H1 (cell line): ENCODE data around the gene PTPRD. TPM values are rescaled to one million over a fixed set of nuclear protein-coding genes. Genes with fewer than 3 reads are reported as not detected.

Experiments
- CTCF ChIA-PET: fragments of 300-600 bp; sonication (Branson Sonifier 250); formaldehyde crosslinking; loops from one replicate; lab custom pipeline; 2021; ENCODE audit not compliant: partially characterized antibody; lab: Charles Lee
- POLR2A ChIA-PET: fragments of 300-600 bp; sonication (Branson Sonifier 250); formaldehyde crosslinking; loops from one replicate; lab custom pipeline; 2021; ENCODE audit warnings: inconsistent platforms; ENCODE audit not compliant: partially characterized antibody; lab: Charles Lee
- DNase-seq, 2 experiments: peaks; one replicate each; pipeline versions ENCODE4 v3.0.0 to v3.0.0-alpha.2; 2010 to 2022; ENCODE audit warnings: low spot score in 2 of 2, low read depth in 1 of 2, mixed read lengths in 1 of 2
- FAIRE-seq: peaks from 2 replicates; lab custom pipeline; 2011; peaks lifted over from hg19 to GRCh38; lab: Jason Lieb, UNC
- H2AFZ ChIP-seq: 2 replicates; pipeline ENCODE4 v1.8.1; 2012; ENCODE audit warnings: low read length, inconsistent platforms
- H2AK5ac ChIP-seq: 2 replicates; pipeline ENCODE4 v1.6.1; 2013; ENCODE audit warnings: low read depth, low read length
- H2BK120ac ChIP-seq: replicated peaks from 2 replicates; pipeline ENCODE3; 2013; ENCODE audit warnings: low read depth, low read length, inconsistent platforms
- H2BK12ac ChIP-seq: 2 replicates; pipeline ENCODE4 v1.6.1; 2013; ENCODE audit warnings: low read depth, low read length
- H2BK15ac ChIP-seq: 2 replicates; pipeline ENCODE4 v1.6.1; 2013; ENCODE audit warnings: low read length
- H2BK20ac ChIP-seq: 2 replicates; pipeline ENCODE4 v1.6.1; 2013; ENCODE audit warnings: low read length
- H2BK5ac ChIP-seq: 2 replicates; pipeline ENCODE4 v1.6.1; 2013; ENCODE audit warnings: low read depth, low read length
- H3K14ac ChIP-seq: 2 replicates; pipeline ENCODE4 v1.6.1; 2013; ENCODE audit warnings: inconsistent platforms; ENCODE audit not compliant: insufficient read length
- H3K18ac ChIP-seq: 2 replicates; pipeline ENCODE4 v1.6.1; 2013; ENCODE audit warnings: low read length; ENCODE audit errors: extremely low read depth
- H3K23ac ChIP-seq: 2 replicates; pipeline ENCODE4 v1.6.1; 2013; ENCODE audit warnings: inconsistent platforms; ENCODE audit not compliant: insufficient read length
- H3K23me2 ChIP-seq: 2 replicates; pipeline ENCODE4 v1.6.1; 2013; ENCODE audit warnings: low read depth, low read length
- H3K27ac ChIP-seq: 2 replicates; pipeline ENCODE4 v1.6.1; 2011; ENCODE audit warnings: low read depth, low read length, inconsistent platforms
- H3K27me3 ChIP-seq, 4 experiments: replicated peaks in 1 of 4; 1 replicate in 1 of 4; 2 replicates in 3 of 4; pipeline versions ENCODE4 v1.6.1 to v1.8.1; 2011 to 2013; ENCODE audit warnings: low read length in 3 of 4, mild to moderate bottlenecking in 3 of 4, inconsistent platforms in 2 of 4, mixed read lengths in 2 of 4, moderate library complexity in 1 of 4; ENCODE audit not compliant: control insufficient read depth in 3 of 4, insufficient read depth in 3 of 4; ENCODE audit errors: extremely low read depth in 1 of 4
- H3K36me3 ChIP-seq, 4 experiments: 2 replicates each; pipeline versions ENCODE4 v1.6.1 to v1.8.1; 2011 to 2013; ENCODE audit warnings: mild to moderate bottlenecking in 4 of 4, low read length in 3 of 4, moderate library complexity in 2 of 4, control low read depth in 1 of 4, inconsistent platforms in 1 of 4; ENCODE audit not compliant: insufficient read depth in 4 of 4, control insufficient read depth in 2 of 4
- H3K4ac ChIP-seq: replicated peaks from 2 replicates; pipeline ENCODE3; 2013; ENCODE audit warnings: low read length, low read depth, mixed read lengths, inconsistent platforms; ENCODE audit not compliant: insufficient read length
- H3K4me1 ChIP-seq, 4 experiments: replicated peaks in 1 of 4; 1 replicate in 1 of 4; 2 replicates in 3 of 4; pipeline versions ENCODE4 v1.6.1 to v1.8.1; 2011 to 2013; ENCODE audit warnings: low read length in 3 of 4, inconsistent platforms in 2 of 4, mixed read lengths in 1 of 4; ENCODE audit not compliant: insufficient read depth in 4 of 4, control insufficient read depth in 3 of 4
- H3K4me2 ChIP-seq, 2 experiments: 2 replicates each; pipeline versions ENCODE4 v1.6.1 to v1.8.1; 2011 to 2013; ENCODE audit warnings: low read depth in 2 of 2, low read length in 2 of 2, control low read depth in 1 of 2, inconsistent platforms in 1 of 2, mild to moderate bottlenecking in 1 of 2; ENCODE audit not compliant: insufficient read depth in 1 of 2
- H3K4me3 ChIP-seq, 4 experiments: fragments of 200-600, 300-600 bp in 1 of 4; sonication (generic), shearing (Covaris generic), sonication (Bioruptor Twin) in 1 of 4; 2 replicates each; pipeline versions ENCODE4 v1.5.1 to v1.8.1; 2011 to 2016; ENCODE audit warnings: low read length in 4 of 4, low read depth in 3 of 4, control low read depth in 2 of 4, inconsistent platforms in 2 of 4, mild to moderate bottlenecking in 2 of 4, mixed read lengths in 1 of 4, moderate library complexity in 1 of 4; ENCODE audit not compliant: insufficient read depth in 2 of 4; ENCODE audit errors: extremely low read depth in 1 of 4
- H3K56ac ChIP-seq: replicated peaks from 2 replicates; pipeline ENCODE3; 2013; ENCODE audit warnings: low read depth, mild to moderate bottlenecking, mixed read lengths, low read length, inconsistent platforms; ENCODE audit not compliant: insufficient read length
- H3K79me1 ChIP-seq: 2 replicates; pipeline ENCODE4 v1.6.1; 2013; ENCODE audit warnings: low read depth, low read length, control low read depth
- H3K79me2 ChIP-seq, 2 experiments: 2 replicates each; pipeline versions ENCODE4 v1.6.1 to v1.8.1; 2012 to 2013; ENCODE audit warnings: low read length in 2 of 2, mild to moderate bottlenecking in 2 of 2, inconsistent platforms in 1 of 2; ENCODE audit not compliant: insufficient read depth in 2 of 2, control insufficient read depth in 1 of 2
- H3K9ac ChIP-seq, 4 experiments: replicated peaks in 1 of 4; 1 replicate in 1 of 4; 2 replicates in 3 of 4; pipeline versions ENCODE4 v1.6.1 to v1.8.1; 2011 to 2013; ENCODE audit warnings: low read depth in 3 of 4, low read length in 3 of 4, control low read depth in 2 of 4, mild to moderate bottlenecking in 2 of 4, moderate library complexity in 2 of 4, inconsistent platforms in 1 of 4; ENCODE audit errors: extremely low read depth in 1 of 4
- H3K9me3 ChIP-seq, 2 experiments: 2 replicates each; pipeline versions ENCODE4 v1.6.1 to v1.8.1; 2012 to 2013; ENCODE audit warnings: mild to moderate bottlenecking in 2 of 2, moderate library complexity in 2 of 2, control low read depth in 1 of 2, inconsistent platforms in 1 of 2, low read depth in 1 of 2, low read length in 1 of 2, mixed read lengths in 1 of 2; ENCODE audit not compliant: insufficient read depth in 2 of 2
- H4K20me1 ChIP-seq, 2 experiments: replicated peaks in 1 of 2; 2 replicates each; pipeline versions ENCODE3 to v1.8.1; 2011 to 2013; ENCODE audit warnings: inconsistent platforms in 2 of 2, low read length in 2 of 2, mild to moderate bottlenecking in 1 of 2; ENCODE audit not compliant: insufficient read depth in 2 of 2, control insufficient read depth in 1 of 2
- H4K5ac ChIP-seq: 2 replicates; pipeline ENCODE4 v1.6.1; 2013; ENCODE audit warnings: low read length, low read depth, mixed read lengths, inconsistent platforms; ENCODE audit not compliant: insufficient read length
- H4K8ac ChIP-seq: 2 replicates; pipeline ENCODE4 v1.8.0; 2013; ENCODE audit warnings: mild to moderate bottlenecking, moderate library complexity, low read length, inconsistent platforms; ENCODE audit not compliant: insufficient read depth; ENCODE audit errors: extremely low read depth
- H4K91ac ChIP-seq: replicated peaks from 2 replicates; pipeline ENCODE3; 2013; ENCODE audit warnings: low read length, mixed read lengths, inconsistent platforms; ENCODE audit not compliant: insufficient read length
- BACH1 ChIP-seq: IDR thresholded peaks from 2 replicates; pipeline ENCODE4 v1.6.1; 2012; ENCODE audit warnings: low read length, improper control_type of control experiment
- CHD1 ChIP-seq: IDR thresholded peaks from 2 replicates; pipeline ENCODE4 v1.6.1; 2012; ENCODE audit warnings: low read depth, low read length, improper control_type of control experiment
- E2F6 ChIP-seq: IDR thresholded peaks from 2 replicates; pipeline ENCODE4 v1.6.1; 2012; ENCODE audit warnings: inconsistent platforms
- EGR1 ChIP-seq: IDR thresholded peaks from 2 replicates; pipeline ENCODE4 v1.6.1; 2011; ENCODE audit warnings: low read depth, low read length, borderline replicate concordance
- MAX ChIP-seq: IDR thresholded peaks from 2 replicates; pipeline ENCODE4 v1.6.1; 2012; ENCODE audit warnings: inconsistent platforms
- POLR2A ChIP-seq, 2 experiments: IDR thresholded peaks; 1 replicate in 1 of 2; 2 replicates in 1 of 2; pipeline ENCODE4 v1.6.1; 2011; ENCODE audit warnings: low read depth in 2 of 2, low read length in 2 of 2, mild to moderate bottlenecking in 2 of 2; ENCODE audit errors: control extremely low read depth in 1 of 2
- POU5F1 ChIP-seq: IDR thresholded peaks from 2 replicates; pipeline ENCODE4 v1.6.1; 2011; ENCODE audit warnings: low read depth, mild to moderate bottlenecking, low read length, moderate library complexity
- ZNF274 ChIP-seq: IDR thresholded peaks from 2 replicates; pipeline ENCODE4 v1.7.0; 2012; ENCODE audit warnings: low read length, borderline replicate concordance; ENCODE audit errors: extremely low read depth
- WGBS, 2 experiments: shearing (Covaris generic) in 1 of 2; methylation state at CpG; one replicate each; pipeline versions ENCODE4 v1.1.6 to v1.1.7; 2013 to 2015; ENCODE audit warnings: low lambda C conversion rate in 2 of 2, mixed read lengths in 2 of 2, inconsistent platforms in 1 of 2, low coverage in 1 of 2, missing lambda C conversion rate in 1 of 2; ENCODE audit not compliant: insufficient replicate concordance in 2 of 2, insufficient coverage in 1 of 2, insufficient read length in 1 of 2; ENCODE audit errors: extremely low coverage in 1 of 2, missing lambda C conversion rate in 1 of 2; 5-methylcytosine and 5-hydroxymethylcytosine counted together
- polyA plus RNA-seq, 7 experiments: library from polyadenylated mRNA; depleted of rRNA in 3 of 7; stranded (reverse) in 5 of 7; unstranded in 2 of 7; fragments of >200 nt in 5 of 7; fragments of 200-250 nt in 2 of 7; gene quantifications; 1 replicate in 5 of 7; 2 replicates in 1 of 7; 4 replicates in 1 of 7; pipeline versions ENCODE4 v1.2.1 to v1.2.3, GENCODE V29; 2011 to 2013; ENCODE audit warnings: missing spikeins in 2 of 7, mixed read lengths in 2 of 7
- total RNA-seq: library from RNA; stranded (reverse); fragmentation: NEBNext Ultra II Directional; extraction: Animal tissue kit (Norgen Biotek cat#: 25700); gene quantifications from 2 replicates; pipeline ENCODE4 v1.2.1, GENCODE V29; 2021

PTPRD gene
- total and polyA plus RNA-seq, 2 of the 8 experiments (the other 6 are each of a cell fraction or from before 2014, with no cell fraction given), result 17.2 to 77.0 TPM

- no peak overlapping the region for H4K5ac ChIP-seq
- no peak overlapping the region for H4K8ac ChIP-seq
- no peaks in the 10 kb centered on the region for H3K79me2 ChIP-seq
- no peaks in the 10 kb centered on the region for H3K23me2 ChIP-seq
- no peaks in the 10 kb centered on the region for H3K4me1 ChIP-seq
- H2AFZ ChIP-seq, result no peak overlapping the region
- H3K27ac ChIP-seq, result no peak overlapping the region
- no peak overlapping the region for H2BK120ac ChIP-seq
- no peaks in the 10 kb centered on the region for H4K20me1 ChIP-seq
- no peaks in the 10 kb centered on the region for H3K79me1 ChIP-seq
- no peak overlapping the region for H2BK15ac ChIP-seq
- H3K18ac ChIP-seq, result no peak overlapping the region
- no peak overlapping the region for H2AK5ac ChIP-seq
- no peak for DNase-seq
- H3K4me3 ChIP-seq, result no peak overlapping the region
- H2BK20ac ChIP-seq, result no peak overlapping the region
- no peak overlapping the region for H2BK12ac ChIP-seq
- H4K91ac ChIP-seq, result no peak overlapping the region
- ChIA-PET POLR2A (no interaction called here), CTCF (no interaction called here)
- no peak overlapping the region for H2BK5ac ChIP-seq
- no peak overlapping the region for H3K23ac ChIP-seq
- H3K9me3 ChIP-seq, result no peaks in the 10 kb centered on the region
- 90% methylated on average over 3 of the region's 3 CpGs; no CpG with 5 or more reads in 1 of the 2 experiments for WGBS, 2 experiments
- H3K56ac ChIP-seq, result no peak overlapping the region
- H3K4me2 ChIP-seq, result no peak overlapping the region
- H3K27me3 ChIP-seq, result no peaks in the 10 kb centered on the region
- no peak overlapping the region for H3K9ac ChIP-seq
- H3K14ac ChIP-seq, result no peak overlapping the region
- TF ChIP-seq MAX (no peak), POLR2A (IDR thresholded peaks at IDR 0.05; ENCODE audit: control extremely low read depth in 1 of 2, low read depth in 2 of 2, low read length in 2 of 2) (no peak), POU5F1 (no peak), EGR1 (no peak), ZNF274 (no peak), CHD1 (no peak), BACH1 (no peak), E2F6 (no peak)
- no peak for FAIRE-seq
- no peak overlapping the region for H3K4ac ChIP-seq
- H3K36me3 ChIP-seq, result no peaks in the 10 kb centered on the region; a peak in 1 of 8 replicates
These were observed 1972.0 kb downstream of the PTPRD start for GRCh38 chr9:8640761-8641160.
